Measurements from ENCODE around the gene TAF4.

TAF4 gene

GRCh38 chr20:62055106-62055861 is 10.4 kb downstream of the TAF4 start:
- DNase-seq: no peak

- DNase-seq: no peak
These were observed 11.2 kb downstream of the TAF4 start for GRCh38 chr20:62054451-62054953.

GRCh38 chr20:62053465-62054196 is 12.1 kb downstream of the TAF4 start:
- no peak for DNase-seq

- DNase-seq: no peak
These were observed 12.7 kb downstream of the TAF4 start for GRCh38 chr20:62052842-62053464.

- no peak for DNase-seq
These were observed 13.3 kb downstream of the TAF4 start for GRCh38 chr20:62052336-62052841.

GRCh38 chr20:62051546-62052255 is 14.0 kb downstream of the TAF4 start:
- DNase-seq: no peak

- DNase-seq: no peak
These were observed 14.5 kb downstream of the TAF4 start for GRCh38 chr20:62051144-62051543.

GRCh38 chr20:62050166-62051120 is 15.2 kb downstream of the TAF4 start:
- no peak for DNase-seq

GRCh38 chr20:62049342-62050165 is 16.1 kb downstream of the TAF4 start:
- DNase-seq: no peak

GRCh38 chr20:62048821-62049291 is 16.8 kb downstream of the TAF4 start:
- no peak for DNase-seq

GRCh38 chr20:62048346-62048761 is 17.3 kb downstream of the TAF4 start:
- DNase-seq: no peak

- DNase-seq: no peak
These were observed 17.9 kb downstream of the TAF4 start for GRCh38 chr20:62047666-62048345.

- DNase-seq: no peak
These were observed 19.2 kb downstream of the TAF4 start for GRCh38 chr20:62046431-62046830.

- no peak for DNase-seq
These were observed 20.0 kb downstream of the TAF4 start for GRCh38 chr20:62045529-62046285.

- DNase-seq: no peak
These were observed 20.6 kb downstream of the TAF4 start for GRCh38 chr20:62045118-62045517.

GRCh38 chr20:62044631-62045030 is 21.1 kb downstream of the TAF4 start:
- no peak for DNase-seq

- DNase-seq: no peak
These were observed 22.4 kb downstream of the TAF4 start for GRCh38 chr20:62043131-62043914.
